ENCODE data around the gene C1orf116.

C1orf116 gene

DNA sequence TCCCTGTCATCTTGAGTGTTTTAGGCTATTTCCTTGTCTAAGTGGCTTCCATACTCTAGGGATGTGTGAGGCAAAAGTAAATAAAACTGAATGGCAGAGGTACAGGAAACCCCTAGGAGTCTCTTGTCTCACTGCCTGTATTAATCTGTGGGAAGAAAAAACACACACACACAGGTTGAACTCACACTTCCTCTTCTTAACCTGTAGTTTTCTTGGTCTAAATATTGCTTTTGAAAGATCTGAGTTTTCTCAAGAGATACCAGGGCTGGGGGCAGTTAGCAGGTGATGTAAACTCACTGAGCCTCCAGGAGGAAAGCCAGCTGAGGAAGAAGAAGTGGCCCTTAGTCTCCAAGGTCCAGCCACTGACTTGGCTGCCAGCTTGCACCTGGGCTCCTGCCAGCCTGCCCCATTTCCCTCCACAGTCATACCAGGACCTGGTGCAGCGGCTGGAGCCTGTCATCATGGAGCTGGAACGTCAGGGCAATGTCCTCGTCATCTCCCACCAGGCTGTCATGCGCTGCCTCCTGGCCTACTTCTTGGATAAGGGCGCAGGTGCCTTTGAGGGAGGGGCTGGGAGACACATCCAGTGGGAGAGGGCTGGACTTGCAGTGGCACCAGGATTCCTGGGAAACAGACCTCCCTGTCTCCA, 37.4 kb upstream of the C1orf116 start:
- TF ChIP-seq, protein P1, sequence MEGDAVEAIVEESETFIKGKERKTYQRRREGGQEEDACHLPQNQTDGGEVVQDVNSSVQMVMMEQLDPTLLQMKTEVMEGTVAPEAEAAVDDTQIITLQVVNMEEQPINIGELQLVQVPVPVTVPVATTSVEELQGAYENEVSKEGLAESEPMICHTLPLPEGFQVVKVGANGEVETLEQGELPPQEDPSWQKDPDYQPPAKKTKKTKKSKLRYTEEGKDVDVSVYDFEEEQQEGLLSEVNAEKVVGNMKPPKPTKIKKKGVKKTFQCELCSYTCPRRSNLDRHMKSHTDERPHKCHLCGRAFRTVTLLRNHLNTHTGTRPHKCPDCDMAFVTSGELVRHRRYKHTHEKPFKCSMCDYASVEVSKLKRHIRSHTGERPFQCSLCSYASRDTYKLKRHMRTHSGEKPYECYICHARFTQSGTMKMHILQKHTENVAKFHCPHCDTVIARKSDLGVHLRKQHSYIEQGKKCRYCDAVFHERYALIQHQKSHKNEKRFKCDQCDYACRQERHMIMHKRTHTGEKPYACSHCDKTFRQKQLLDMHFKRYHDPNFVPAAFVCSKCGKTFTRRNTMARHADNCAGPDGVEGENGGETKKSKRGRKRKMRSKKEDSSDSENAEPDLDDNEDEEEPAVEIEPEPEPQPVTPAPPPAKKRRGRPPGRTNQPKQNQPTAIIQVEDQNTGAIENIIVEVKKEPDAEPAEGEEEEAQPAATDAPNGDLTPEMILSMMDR (IDR thresholded peaks at IDR 0.05): no peak
- no peak for TF ChIP-seq ZFX (IDR thresholded peaks at IDR 0.05; ENCODE audit: borderline replicate concordance)

DNA sequence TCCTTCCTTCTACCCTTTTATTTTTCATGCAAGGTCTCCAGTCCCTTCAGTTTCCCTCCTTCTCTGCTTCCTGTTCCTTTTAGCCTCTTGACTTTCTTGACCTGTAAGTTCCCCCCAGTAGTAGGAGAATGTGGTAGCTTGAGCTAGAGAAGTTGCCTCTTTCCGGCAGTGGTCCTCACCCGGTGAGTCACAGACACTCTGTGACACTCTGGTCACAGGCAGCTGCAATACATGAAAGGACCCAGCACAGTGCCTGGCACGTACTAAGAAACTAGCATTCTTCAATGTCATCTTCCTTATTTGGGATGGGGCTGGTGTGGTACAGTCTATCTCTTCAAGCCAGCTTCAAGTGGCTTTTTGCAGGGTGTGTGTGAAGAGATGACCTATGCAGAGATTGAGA, 36.5 kb upstream of the C1orf116 start:
- TF ChIP-seq, protein P1 (IDR thresholded peaks at IDR 0.05): no peak
- no peak for TF ChIP-seq ZFX (IDR thresholded peaks at IDR 0.05; ENCODE audit: borderline replicate concordance)
- no peak overlapping the region for H3K27ac ChIP-seq

More for the DNA sequence above, 37.4 kb upstream of the C1orf116 start:
- no peak overlapping the region for H3K27ac ChIP-seq

DNA sequence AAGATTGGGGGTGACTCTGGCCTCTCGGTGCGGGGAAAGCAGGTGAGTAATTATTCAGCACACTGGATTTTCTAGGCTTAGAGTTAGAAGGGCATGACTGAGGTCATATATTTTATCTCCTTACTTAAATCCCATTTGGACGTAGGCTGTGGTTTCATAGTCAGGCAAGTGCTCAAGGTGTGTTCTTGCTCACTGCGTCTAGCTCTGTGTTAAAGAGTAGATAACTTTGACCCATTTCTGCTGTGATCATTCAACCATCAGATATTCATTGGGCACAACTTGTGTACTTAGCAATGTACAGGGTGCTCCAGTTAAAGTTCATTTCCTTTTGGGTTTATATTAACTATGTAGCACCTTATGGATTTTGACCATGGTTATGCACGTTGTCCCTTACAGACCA, 35.1 kb upstream of the C1orf116 start:
- H3K27ac ChIP-seq: no peak overlapping the region
- TF ChIP-seq, protein P1 (IDR thresholded peaks at IDR 0.05): no peak
- TF ChIP-seq ZFX (IDR thresholded peaks at IDR 0.05; ENCODE audit: borderline replicate concordance): no peak

DNA sequence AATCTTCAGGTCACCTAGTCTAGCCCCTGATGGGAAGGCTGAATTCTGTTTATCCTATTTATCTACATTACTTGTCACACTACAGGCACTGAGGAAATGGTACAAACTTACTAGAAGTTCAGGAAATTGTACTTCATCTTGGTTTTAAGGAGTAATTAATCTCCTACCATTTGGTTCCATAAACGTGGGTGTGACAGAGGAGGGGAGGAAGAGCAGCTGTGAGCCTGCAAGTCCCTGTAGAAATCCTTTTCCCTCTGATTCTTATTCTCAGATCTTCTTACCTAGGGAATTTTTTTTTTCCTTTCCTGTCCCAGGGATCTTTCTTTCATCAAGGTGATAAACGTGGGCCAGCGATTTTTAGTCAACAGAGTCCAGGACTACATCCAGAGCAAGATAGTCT, 34.6 kb upstream of the C1orf116 start:
- no peak for TF ChIP-seq ZFX (IDR thresholded peaks at IDR 0.05; ENCODE audit: borderline replicate concordance)
- TF ChIP-seq, protein P1 (IDR thresholded peaks at IDR 0.05): no peak
- H3K27ac ChIP-seq: no peak overlapping the region

DNA sequence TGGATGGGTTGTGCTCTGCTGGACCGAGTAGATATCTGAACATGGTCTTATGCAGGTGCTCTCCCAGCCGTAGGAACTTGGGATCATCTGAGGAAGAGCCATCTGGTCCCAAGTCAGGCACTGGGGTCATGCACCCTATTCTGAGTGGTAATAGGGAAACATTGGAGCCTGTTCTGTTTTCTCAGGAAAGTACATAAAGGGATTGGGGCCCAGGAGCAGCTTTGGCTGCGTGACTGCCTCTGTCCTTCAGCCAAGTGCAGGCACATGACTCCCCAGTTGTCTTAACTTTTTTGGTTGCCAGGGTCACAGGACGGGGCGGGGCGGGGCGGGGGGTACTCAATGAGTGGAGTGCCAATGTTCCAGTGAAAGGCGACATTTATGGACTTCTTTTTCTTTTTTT, 32.0 kb upstream of the C1orf116 start:
- TF ChIP-seq ZFX (IDR thresholded peaks at IDR 0.05; ENCODE audit: borderline replicate concordance): no peak
- TF ChIP-seq, protein P1 (IDR thresholded peaks at IDR 0.05): no peak
- H3K27ac ChIP-seq: no peak overlapping the region

DNA sequence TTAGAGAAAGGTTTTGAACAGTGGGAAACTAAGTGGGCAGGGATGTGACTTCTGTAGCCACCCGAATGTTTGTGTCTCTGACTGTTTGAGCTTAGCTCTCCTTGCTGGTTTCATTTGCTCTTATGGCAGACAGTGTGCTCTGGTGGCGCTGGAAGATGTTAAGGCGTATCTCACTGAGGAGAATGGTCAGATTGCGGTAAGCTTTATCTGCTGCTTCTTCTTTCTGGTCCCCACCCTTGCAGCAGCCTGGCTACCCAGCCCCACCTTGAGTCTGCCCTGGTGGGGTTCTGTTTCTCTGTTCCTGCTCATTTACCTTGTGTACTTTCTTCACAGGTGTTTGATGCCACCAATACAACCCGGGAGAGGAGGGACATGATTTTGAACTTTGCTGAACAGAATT, 30.5 kb upstream of the C1orf116 start:
- H3K27ac ChIP-seq: no peak overlapping the region
- TF ChIP-seq, protein P1 (IDR thresholded peaks at IDR 0.05): no peak
- no peak for TF ChIP-seq ZFX (IDR thresholded peaks at IDR 0.05; ENCODE audit: borderline replicate concordance)

DNA sequence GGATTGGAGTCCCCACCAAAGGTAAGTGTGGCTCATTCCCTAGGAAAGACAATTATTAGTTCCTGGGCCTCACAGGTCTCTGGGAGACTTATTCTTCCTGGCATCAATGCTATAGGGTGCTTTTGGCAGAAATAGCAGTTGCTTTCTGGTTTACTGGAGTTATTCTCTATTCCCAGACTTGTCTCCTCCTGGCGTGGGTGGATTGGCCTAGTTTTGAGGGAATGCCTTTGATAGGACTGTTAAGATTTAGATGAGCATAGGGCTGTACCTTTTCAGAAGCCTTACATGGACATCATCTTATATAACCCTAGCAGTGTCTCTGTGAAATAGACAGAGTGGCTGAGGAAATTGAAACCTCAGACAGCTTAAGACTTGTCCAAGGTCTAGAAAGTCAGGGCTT, 29.5 kb upstream of the C1orf116 start:
- TF ChIP-seq, protein P1 (IDR thresholded peaks at IDR 0.05): no peak
- TF ChIP-seq ZFX (IDR thresholded peaks at IDR 0.05; ENCODE audit: borderline replicate concordance): no peak
- H3K27ac ChIP-seq: no peak overlapping the region
